ENCODE results near the gene LOXL1.

Gene LOXL1

DNA sequence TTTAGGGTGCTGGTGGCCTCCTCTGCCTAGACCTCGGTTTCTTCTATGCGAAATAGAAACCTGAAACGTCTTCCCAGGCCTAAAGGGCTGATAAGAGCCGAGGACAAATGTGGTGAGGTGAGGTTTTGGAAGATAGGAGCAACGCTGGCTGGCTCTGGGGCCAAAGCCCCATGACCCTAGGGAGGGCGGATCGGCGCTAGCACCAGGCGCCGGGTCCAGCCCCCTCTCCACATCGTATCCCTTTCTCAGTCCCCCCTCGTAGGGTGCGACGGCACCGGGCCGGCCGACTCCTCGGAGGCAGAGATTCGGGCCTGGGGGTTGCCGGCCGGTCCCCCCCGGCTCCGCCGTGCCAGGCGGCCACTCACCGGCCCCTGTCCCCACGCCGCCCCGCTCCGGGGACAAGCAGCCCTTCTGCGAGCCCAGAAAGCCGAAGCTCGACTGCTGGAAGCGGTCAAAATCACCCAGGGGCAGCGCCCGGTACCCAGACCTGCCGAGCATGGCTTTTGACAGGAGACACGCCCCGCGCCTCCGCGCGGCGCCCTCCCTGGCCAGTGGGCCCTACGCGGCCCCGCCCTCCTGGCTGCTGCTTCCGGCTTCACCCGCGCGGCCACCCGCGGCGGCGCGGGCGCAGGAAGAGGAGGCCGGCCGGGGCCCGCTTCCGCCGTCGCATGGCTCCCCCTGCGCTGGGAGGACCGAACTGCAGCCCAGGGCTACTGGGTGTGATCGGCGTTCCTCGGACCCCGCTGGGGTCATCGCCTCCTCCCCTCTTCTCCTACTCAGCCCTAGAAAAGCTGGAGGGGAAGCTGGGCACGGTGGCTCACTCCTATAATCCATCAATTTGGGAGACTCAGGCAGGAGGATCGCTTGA lies 65.7 kb downstream of the LOXL1 start, which contains the start of gene STOML1:
STOML1 (minus strand) TSS at position 570 of the 868 bp plus-strand sequence; CDS start at position 498, 72 bp downstream.
- H4K20me1 ChIP-seq (ENCODE audit: insufficient read depth, low read length) = no peaks in the 10 kb centered on the region
- H3K4me2 ChIP-seq (ENCODE audit: insufficient read depth, low read length) = peak within 1 kb of the TSS; percentile 98
- peak; percentile 79 for ATAC-seq (ENCODE audit: insufficient read depth, low read depth)
- DNase-seq = peak; percentile 91
- no peaks in the 10 kb centered on the region for H3K27me3 ChIP-seq (ENCODE audit: insufficient read depth, low read length, poor library complexity)
- peaks cover 40% of the 10 kb centered on the region for H3K79me2 ChIP-seq (ENCODE audit: insufficient read depth, low read length)
- no peaks in the 10 kb centered on the region for H3K9me3 ChIP-seq (ENCODE audit: insufficient read depth, low read length, severe bottlenecking)
- H3K9ac ChIP-seq (ENCODE audit: low read depth, low read length) = peak within 1 kb of the TSS; percentile 87
- peak within 1 kb of the TSS; percentile 76 for H3K27ac ChIP-seq (ENCODE audit: low read length)
- H3K36me3 ChIP-seq (ENCODE audit: insufficient read depth, low read length) = peaks cover 2% of the 10 kb centered on the region
- H3K4me1 ChIP-seq (ENCODE audit: insufficient read depth, low read length) = peaks cover 57% of the 10 kb centered on the region
- peak within 1 kb of the TSS; percentile 83 to 87 for H3K4me3 ChIP-seq (ENCODE audit: low read depth in 1 of 2, low read length in 2 of 2)
- H2AFZ ChIP-seq (ENCODE audit: low read depth, low read length) = peak within 1 kb of the TSS; percentile 93
- no peak for TF ChIP-seq EZH2 (IDR thresholded peaks at IDR 0.05; ENCODE audit: borderline replicate concordance, low read depth, low read length, severe bottlenecking)
- TF ChIP-seq, protein P1, sequence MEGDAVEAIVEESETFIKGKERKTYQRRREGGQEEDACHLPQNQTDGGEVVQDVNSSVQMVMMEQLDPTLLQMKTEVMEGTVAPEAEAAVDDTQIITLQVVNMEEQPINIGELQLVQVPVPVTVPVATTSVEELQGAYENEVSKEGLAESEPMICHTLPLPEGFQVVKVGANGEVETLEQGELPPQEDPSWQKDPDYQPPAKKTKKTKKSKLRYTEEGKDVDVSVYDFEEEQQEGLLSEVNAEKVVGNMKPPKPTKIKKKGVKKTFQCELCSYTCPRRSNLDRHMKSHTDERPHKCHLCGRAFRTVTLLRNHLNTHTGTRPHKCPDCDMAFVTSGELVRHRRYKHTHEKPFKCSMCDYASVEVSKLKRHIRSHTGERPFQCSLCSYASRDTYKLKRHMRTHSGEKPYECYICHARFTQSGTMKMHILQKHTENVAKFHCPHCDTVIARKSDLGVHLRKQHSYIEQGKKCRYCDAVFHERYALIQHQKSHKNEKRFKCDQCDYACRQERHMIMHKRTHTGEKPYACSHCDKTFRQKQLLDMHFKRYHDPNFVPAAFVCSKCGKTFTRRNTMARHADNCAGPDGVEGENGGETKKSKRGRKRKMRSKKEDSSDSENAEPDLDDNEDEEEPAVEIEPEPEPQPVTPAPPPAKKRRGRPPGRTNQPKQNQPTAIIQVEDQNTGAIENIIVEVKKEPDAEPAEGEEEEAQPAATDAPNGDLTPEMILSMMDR (IDR thresholded peaks at IDR 0.05; ENCODE audit: borderline replicate concordance, extremely low read depth, low read length, poor library complexity, severe bottlenecking) = peak; percentile 93

DNA sequence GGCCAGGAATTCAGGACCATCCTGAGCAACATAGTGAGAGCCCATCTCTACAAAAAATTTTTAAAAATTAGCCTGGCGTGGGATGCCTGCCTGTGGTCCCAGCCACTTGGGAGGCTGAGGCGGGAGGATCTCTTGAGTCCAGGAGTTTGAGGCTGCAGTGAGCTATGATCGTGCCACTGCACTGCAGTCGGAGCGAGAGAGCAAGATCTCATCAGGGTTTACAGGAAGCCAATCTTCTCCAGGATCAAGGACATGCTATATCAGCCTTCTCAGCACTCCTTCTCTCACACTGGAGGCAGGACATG lies 66.3 kb downstream of the LOXL1 start:
- Histone ChIP-seq H3K4me1 (ENCODE audit: insufficient read depth, low read length) (peaks cover 63% of the 10 kb centered on the region), H3K27me3 (ENCODE audit: insufficient read depth, low read length, poor library complexity) (no peaks in the 10 kb centered on the region), H3K4me3 (ENCODE audit: low read depth in 1 of 2, low read length in 2 of 2) (peak overlapping the region; percentile 83 to 87; a peak in 3 of 4 replicates), H3K79me2 (ENCODE audit: insufficient read depth, low read length) (peaks cover 46% of the 10 kb centered on the region), H3K9me3 (ENCODE audit: insufficient read depth, low read length, severe bottlenecking) (no peaks in the 10 kb centered on the region), H2AFZ (ENCODE audit: low read depth, low read length) (peak overlapping the region; percentile 93), H3K9ac (ENCODE audit: low read depth, low read length) (peak overlapping the region; percentile 87), H3K27ac (ENCODE audit: low read length) (peak overlapping the region; percentile 69), H4K20me1 (ENCODE audit: insufficient read depth, low read length) (no peaks in the 10 kb centered on the region), H3K4me2 (ENCODE audit: insufficient read depth, low read length) (peak overlapping the region; percentile 98), H3K36me3 (ENCODE audit: insufficient read depth, low read length) (peaks cover 3% of the 10 kb centered on the region)
- no peak for DNase-seq
- no peak for TF ChIP-seq EZH2 (IDR thresholded peaks at IDR 0.05; ENCODE audit: borderline replicate concordance, low read depth, low read length, severe bottlenecking)
- TF ChIP-seq, protein P1 (IDR thresholded peaks at IDR 0.05; ENCODE audit: borderline replicate concordance, extremely low read depth, low read length, poor library complexity, severe bottlenecking) = no peak
- no peak for ATAC-seq (ENCODE audit: insufficient read depth, low read depth)

DNA sequence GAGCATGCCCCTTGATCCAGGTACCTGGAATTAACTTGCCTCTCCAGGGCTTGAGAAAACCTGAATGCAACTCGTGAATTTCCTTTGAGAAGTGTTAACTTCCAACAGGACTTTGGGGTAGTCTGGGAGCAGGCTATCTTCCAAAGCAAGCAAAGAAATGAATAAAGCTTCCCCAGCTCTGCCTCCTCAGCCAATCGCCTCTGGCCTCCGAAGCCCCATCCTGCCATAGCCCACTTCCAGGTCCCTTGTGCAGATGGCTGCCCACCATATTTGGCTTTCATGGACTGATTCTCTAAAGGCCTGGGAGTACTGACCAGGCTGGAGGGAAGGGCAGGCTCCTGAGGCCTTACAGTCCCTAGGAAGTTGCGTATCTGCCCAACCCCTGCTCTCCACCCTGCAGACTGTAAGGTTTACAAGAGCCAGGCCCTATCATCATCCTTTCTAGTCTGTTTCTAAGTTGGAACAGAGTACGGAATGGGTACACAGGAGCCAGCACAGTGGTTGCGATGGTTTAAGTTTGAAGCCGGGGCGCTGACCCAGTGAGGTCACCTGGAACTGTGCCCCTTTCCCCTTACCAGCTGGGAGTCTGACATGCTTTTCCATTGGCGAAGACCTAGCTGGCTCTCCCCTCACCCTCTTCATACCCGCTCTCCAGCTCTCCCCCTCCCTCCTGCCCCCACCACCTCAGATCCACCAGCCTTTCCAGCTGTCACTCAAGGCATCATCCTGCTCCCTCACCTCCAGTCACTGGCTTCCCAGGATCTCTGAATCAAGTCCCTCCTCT lies 67.1 kb downstream of the LOXL1 start:
- Histone ChIP-seq H3K4me1 (ENCODE audit: insufficient read depth, low read length) (peaks cover 72% of the 10 kb centered on the region), H3K79me2 (ENCODE audit: insufficient read depth, low read length) (peaks cover 55% of the 10 kb centered on the region), H3K9me3 (ENCODE audit: insufficient read depth, low read length, severe bottlenecking) (no peaks in the 10 kb centered on the region), H3K4me2 (ENCODE audit: insufficient read depth, low read length) (peak overlapping the region; percentile 98), H3K27me3 (ENCODE audit: insufficient read depth, low read length, poor library complexity) (no peaks in the 10 kb centered on the region), H3K36me3 (ENCODE audit: insufficient read depth, low read length) (peaks cover 11% of the 10 kb centered on the region), H4K20me1 (ENCODE audit: insufficient read depth, low read length) (no peaks in the 10 kb centered on the region), H3K4me3 (ENCODE audit: low read depth in 1 of 2, low read length in 2 of 2) (peak overlapping the region; percentile 90 to 99; a peak in 3 of 4 replicates), H2AFZ (ENCODE audit: low read depth, low read length) (peak overlapping the region; percentile 97), H3K9ac (ENCODE audit: low read depth, low read length) (peak overlapping the region; percentile 83), H3K27ac (ENCODE audit: low read length) (peak overlapping the region; percentile 89)
- no peak for DNase-seq
- TF ChIP-seq, protein P1 (IDR thresholded peaks at IDR 0.05; ENCODE audit: borderline replicate concordance, extremely low read depth, low read length, poor library complexity, severe bottlenecking) = no peak
- TF ChIP-seq EZH2 (IDR thresholded peaks at IDR 0.05; ENCODE audit: borderline replicate concordance, low read depth, low read length, severe bottlenecking) = no peak
- no peak for ATAC-seq (ENCODE audit: insufficient read depth, low read depth)
